H1 (cell line): ENCODE measurements around the gene BNC2.

Source experiments
- CBX5 ChIP-seq: fragments of 300-800, 300-1000 bp; sonication (generic); IDR thresholded peaks from 2 replicates; pipeline ENCODE4 v1.7.1; 2016; ENCODE audit warnings: antibody characterized with exemption, low read length, low read depth
- EP300 ChIP-seq, 2 experiments: IDR thresholded peaks; 1 replicate in 1 of 2; 2 replicates in 1 of 2; pipeline ENCODE4 v1.6.1; 2011 to 2012; ENCODE audit warnings: low read depth in 2 of 2, low read length in 2 of 2, mild to moderate bottlenecking in 2 of 2, borderline replicate concordance in 1 of 2, inconsistent platforms in 1 of 2, moderate library complexity in 1 of 2
- EZH2 ChIP-seq: fragments of 200-600 bp; sonication (generic); IDR thresholded peaks from 2 replicates; pipeline ENCODE4 v1.7.1; 2012; ENCODE audit warnings: low read depth, mild to moderate bottlenecking, moderate library complexity, low read length, inconsistent platforms; ENCODE audit not compliant: severe bottlenecking
- GABPA ChIP-seq: IDR thresholded peaks from 2 replicates; pipeline ENCODE4 v1.6.1; 2011; ENCODE audit warnings: mild to moderate bottlenecking, low read length, moderate library complexity, borderline replicate concordance; ENCODE audit not compliant: insufficient read depth
- KDM1A ChIP-seq: fragments of 200-600, 300-600 bp; sonication (generic); IDR thresholded peaks from 2 replicates; pipeline ENCODE4 v1.7.1; 2016; ENCODE audit warnings: mild to moderate bottlenecking, low read length, borderline replicate concordance
- MAX ChIP-seq: IDR thresholded peaks from 2 replicates; pipeline ENCODE4 v1.6.1; 2012; ENCODE audit warnings: inconsistent platforms
- POLR2A ChIP-seq, 2 experiments: IDR thresholded peaks; 1 replicate in 1 of 2; 2 replicates in 1 of 2; pipeline ENCODE4 v1.6.1; 2011; ENCODE audit warnings: low read depth in 2 of 2, low read length in 2 of 2, mild to moderate bottlenecking in 2 of 2; ENCODE audit errors: control extremely low read depth in 1 of 2
- SIN3A ChIP-seq, 2 experiments: IDR thresholded peaks in 1 of 2; conservative IDR thresholded peaks in 1 of 2; 2 replicates each; pipeline ENCODE4 v1.6.1; 2011 to 2012; ENCODE audit warnings: low read length in 2 of 2, improper control_type of control experiment in 1 of 2, low read depth in 1 of 2, mild to moderate bottlenecking in 1 of 2
- SUZ12 ChIP-seq: fragments of 200-600 bp; sonication (generic); IDR thresholded peaks from 2 replicates; pipeline ENCODE4 v1.6.1; 2012; ENCODE audit warnings: mild to moderate bottlenecking, inconsistent platforms, low read length, moderate library complexity, mixed read lengths
- USF2 ChIP-seq: IDR thresholded peaks from 2 replicates; pipeline ENCODE4 v1.6.1; 2011; ENCODE audit warnings: low read length, improper control_type of control experiment
- TF ChIP-seq, protein P1 (sequence below), 3 experiments: IDR thresholded peaks; 1 replicate in 2 of 3; 2 replicates in 1 of 3; pipeline versions ENCODE4 v1.5.1 to v1.6.1; 2011; ENCODE audit warnings: low read length in 3 of 3, mild to moderate bottlenecking in 3 of 3, inconsistent platforms in 2 of 3, low read depth in 1 of 3, moderate library complexity in 1 of 3; ENCODE audit not compliant: insufficient read depth in 1 of 3; ENCODE audit errors: control extremely low read depth in 1 of 3

GRCh38 chr9:16475996-16476395 lies 394.5 kb downstream of the BNC2 start:
- TF ChIP-seq EZH2 (no peak), SUZ12 (no peak), EP300 (IDR thresholded peaks at IDR 0.05; ENCODE audit: borderline replicate concordance in 1 of 2, low read depth in 2 of 2, low read length in 2 of 2) (no peak), CBX5 (no peak), USF2 (no peak), KDM1A (no peak), POLR2A (IDR thresholded peaks at IDR 0.05; ENCODE audit: control extremely low read depth in 1 of 2, low read depth in 2 of 2, low read length in 2 of 2) (no peak), GABPA (no peak), SIN3A (conservative IDR thresholded peaks at IDR 0.05 in 1 of 2, IDR thresholded peaks at IDR 0.05 in 1 of 2; ENCODE audit: low read depth in 1 of 2, low read length in 2 of 2) (no peak), MAX (no peak)
- TF ChIP-seq, protein P1, sequence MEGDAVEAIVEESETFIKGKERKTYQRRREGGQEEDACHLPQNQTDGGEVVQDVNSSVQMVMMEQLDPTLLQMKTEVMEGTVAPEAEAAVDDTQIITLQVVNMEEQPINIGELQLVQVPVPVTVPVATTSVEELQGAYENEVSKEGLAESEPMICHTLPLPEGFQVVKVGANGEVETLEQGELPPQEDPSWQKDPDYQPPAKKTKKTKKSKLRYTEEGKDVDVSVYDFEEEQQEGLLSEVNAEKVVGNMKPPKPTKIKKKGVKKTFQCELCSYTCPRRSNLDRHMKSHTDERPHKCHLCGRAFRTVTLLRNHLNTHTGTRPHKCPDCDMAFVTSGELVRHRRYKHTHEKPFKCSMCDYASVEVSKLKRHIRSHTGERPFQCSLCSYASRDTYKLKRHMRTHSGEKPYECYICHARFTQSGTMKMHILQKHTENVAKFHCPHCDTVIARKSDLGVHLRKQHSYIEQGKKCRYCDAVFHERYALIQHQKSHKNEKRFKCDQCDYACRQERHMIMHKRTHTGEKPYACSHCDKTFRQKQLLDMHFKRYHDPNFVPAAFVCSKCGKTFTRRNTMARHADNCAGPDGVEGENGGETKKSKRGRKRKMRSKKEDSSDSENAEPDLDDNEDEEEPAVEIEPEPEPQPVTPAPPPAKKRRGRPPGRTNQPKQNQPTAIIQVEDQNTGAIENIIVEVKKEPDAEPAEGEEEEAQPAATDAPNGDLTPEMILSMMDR (IDR thresholded peaks at IDR 0.05; ENCODE audit: control extremely low read depth in 1 of 3, insufficient read depth in 1 of 3, low read depth in 1 of 3, low read length in 3 of 3) = no peak
